NCI-H2171 treated with DMSO at 0.1 percent for 48 hours (cell line): ENCODE measurements around the gene SEC14L5.
A peak's percentile ranks its signal among the peaks of the same experiment; 100 is the strongest.

Experiments
- DNase-seq: peaks from one replicate; lab custom pipeline; 2025; lab: John Stamatoyannopoulos, UW

Gene SEC14L5

GRCh38 chr16:4931381-4931780 is 26.7 kb upstream of the SEC14L5 start:
- DNase-seq, result no peak

- DNase-seq, result no peak
Observed at GRCh38 chr16:4933433-4933832, 24.7 kb upstream of the SEC14L5 start.

DNA sequence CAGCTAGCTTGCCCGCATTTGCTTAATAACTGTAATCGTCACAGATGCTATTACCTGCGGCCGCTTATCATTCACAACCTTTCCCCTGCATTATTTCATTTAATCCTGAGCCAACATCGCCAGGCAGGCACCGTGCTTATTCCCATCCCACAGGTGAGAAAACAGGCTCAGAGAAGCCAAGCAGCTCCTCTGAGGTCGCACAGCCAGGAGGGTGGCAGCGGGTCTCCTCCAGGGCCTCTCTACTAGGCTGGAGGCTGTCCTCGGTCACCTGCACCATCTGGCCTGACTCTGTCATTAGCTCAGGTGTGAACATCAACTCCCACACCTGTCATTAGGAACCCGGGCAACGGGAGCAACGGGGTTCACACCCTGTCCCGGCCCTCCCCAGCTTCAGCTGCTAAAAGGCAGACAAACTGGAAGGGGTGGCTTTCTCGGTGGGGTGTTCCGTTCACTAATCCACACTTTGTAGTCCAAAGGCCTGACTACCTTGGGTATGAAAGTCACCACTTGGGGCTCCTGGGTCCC is 24.2 kb upstream of the SEC14L5 start:
- DNase-seq, result no peak

- no peak for DNase-seq
Observed at GRCh38 chr16:4934591-4934990, 23.5 kb upstream of the SEC14L5 start.

DNA sequence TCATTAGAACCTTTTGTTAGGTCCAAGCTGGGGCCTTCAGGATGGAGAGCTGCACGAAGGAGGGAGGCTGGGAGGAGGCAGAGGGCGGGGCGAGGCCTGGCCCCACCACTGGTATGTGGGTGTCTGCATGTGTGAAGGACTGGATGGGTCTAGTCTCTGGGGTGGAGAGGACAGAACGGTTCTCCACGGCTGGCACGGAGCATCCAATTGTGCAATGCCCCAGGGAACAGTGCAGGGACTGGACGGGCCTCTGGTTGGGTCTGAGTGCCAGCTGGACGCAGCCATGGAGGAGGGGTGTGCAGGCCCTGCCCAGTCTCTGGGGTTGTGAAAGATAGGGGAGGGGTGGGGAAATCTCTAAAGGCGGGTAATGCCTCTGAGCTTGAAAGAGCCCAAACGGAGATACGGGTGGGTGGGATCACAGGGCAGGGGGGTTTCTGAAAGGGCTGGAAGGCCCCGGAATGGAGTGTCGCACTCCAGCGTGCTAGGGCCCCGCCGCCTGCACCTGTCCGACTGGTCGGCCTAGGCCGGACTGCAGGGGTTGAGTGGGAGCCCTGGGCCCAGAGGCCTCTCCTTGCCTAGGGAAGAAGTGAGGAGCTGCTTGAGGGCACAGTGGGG is 22.8 kb upstream of the SEC14L5 start:
- DNase-seq, result no peak

DNA sequence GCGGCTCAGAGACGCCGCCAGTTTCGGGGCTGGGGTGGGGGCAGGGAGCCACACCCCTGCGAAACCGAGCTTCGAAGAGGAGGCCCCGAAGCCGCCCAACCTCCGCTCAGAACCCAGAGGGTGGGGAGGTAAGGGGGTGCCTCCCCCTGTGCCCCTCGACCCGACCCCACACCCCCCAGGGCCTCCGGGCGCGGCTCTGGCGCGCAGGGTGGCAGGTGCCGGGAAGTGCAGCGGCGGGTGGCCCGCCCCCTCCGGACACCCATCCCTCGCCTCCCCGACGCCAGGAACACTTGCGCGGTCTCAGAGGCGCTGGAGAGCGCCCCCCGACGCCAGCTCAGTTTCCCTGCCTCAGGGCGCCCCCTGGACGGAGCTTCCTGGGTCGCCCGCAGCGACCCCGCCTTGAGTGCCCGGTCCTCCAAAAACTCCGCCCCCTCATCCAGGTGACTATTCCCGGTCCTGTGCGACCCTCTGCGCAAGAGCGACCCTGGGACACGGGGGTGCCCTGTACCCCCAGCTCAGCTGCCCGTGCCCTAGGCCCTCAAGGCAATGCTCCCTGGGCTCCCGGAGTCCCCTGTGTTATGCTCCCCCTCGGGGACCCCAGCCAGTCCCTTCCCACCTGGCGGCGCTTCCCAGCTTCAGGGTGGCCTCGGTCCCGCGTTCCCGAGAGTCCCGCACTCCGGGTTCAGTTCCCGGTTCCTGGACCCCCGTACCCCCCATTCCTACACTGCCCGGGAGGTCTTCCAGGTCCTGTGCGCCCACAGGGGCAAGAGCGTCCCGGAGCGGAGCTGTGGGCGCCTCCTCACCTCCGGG is 21.7 kb upstream of the SEC14L5 start:
- DNase-seq, result peak; percentile 50

- no peak for DNase-seq
Observed at GRCh38 chr16:4936991-4937781, 20.9 kb upstream of the SEC14L5 start, which contains the start of gene PPL. PPL (minus strand) TSS chr16:4937148; CDS start chr16:4937045, 103 bp downstream.

- DNase-seq, result no peak
Observed at GRCh38 chr16:4937782-4938682, 20.1 kb upstream of the SEC14L5 start.

DNA sequence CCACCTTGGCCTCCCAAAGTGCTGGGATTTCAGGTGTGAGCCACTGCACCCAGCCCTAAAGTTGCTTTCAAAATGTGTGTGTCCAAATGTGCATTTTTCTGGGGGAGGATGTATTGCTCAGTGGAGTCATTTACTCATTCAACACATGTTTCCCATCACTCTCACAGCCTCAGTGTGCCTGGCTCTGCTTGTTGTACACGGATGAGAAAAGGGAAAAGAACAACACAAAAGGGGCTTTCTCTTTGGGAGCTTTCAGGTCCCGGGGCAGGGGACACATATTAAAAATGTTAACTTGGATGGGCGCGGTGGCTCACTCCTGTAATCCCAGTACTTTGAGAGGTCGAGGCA is 19.5 kb upstream of the SEC14L5 start:
- no peak for DNase-seq

DNA sequence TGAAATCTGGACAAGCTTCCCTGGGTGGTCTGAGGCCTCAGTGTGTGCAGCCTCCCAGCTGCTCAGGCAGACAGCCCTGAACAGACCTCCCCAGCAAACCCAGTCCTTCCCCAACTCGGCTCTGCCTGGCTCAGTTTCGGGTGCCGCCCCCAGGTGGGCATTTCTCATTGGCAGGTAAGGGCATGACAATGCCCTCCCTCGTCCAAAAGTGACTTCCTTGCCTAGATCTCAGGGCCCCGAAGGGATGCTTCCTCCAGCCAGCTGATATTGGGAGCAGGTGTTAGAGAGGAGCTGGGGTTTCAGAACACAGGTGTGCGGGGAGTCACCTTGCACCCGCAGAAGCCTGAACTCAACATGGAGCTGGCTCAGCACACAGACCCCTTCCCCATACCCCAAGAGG is 17.4 kb upstream of the SEC14L5 start:
- DNase-seq, result peak; percentile 81

GRCh38 chr16:4942481-4942880 is 15.6 kb upstream of the SEC14L5 start:
- DNase-seq, result no peak

- DNase-seq, result peak; percentile 85
Observed at GRCh38 chr16:4944333-4945281, 13.5 kb upstream of the SEC14L5 start.

- no peak for DNase-seq
Observed at GRCh38 chr16:4945560-4946502, 12.3 kb upstream of the SEC14L5 start.

GRCh38 chr16:4946917-4947316 is 11.2 kb upstream of the SEC14L5 start:
- DNase-seq, result no peak

GRCh38 chr16:4947722-4948503 is 10.2 kb upstream of the SEC14L5 start:
- DNase-seq, result peak; percentile 29

DNA sequence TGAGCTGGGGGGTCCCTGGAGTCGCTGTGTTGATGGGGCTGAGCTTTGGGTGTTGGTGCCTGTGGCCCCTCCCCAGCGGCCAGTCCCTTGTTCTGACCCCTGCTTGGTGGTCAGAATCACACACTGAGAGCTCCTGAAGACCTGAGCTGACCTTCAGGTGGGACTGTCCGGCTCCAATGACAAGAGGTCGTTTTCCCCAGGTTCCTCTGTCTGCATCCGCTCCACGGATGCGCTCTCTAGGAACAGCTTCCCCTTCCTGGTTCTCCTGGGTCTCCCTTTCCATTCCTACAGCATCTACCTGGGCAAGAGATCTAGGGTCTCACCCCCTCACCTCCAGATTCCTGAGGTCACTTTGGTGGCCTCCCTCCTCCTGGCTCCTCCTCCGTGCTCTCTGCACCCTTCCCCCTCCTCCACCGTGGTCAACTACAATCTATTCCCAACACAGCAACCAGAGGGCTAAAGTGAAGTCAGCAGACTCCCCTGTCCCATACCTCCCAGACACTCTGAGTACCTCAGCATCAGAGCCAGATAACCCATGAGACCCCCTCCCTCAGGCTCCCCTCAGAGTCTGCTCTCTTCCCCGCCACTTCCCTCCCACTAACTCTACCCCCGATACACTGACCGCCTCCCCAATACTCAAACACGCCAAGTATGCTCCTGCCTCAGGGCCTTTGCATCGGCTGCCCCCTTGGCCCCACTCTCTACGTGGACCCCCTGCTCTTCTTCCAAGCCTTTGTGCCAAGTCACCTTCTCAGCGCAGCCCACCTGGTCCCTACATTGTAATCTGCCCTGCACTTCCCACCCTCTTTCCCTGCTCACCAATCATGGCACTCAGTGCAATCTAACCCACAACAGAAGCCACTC is 9.0 kb upstream of the SEC14L5 start:
- DNase-seq, result no peak

DNA sequence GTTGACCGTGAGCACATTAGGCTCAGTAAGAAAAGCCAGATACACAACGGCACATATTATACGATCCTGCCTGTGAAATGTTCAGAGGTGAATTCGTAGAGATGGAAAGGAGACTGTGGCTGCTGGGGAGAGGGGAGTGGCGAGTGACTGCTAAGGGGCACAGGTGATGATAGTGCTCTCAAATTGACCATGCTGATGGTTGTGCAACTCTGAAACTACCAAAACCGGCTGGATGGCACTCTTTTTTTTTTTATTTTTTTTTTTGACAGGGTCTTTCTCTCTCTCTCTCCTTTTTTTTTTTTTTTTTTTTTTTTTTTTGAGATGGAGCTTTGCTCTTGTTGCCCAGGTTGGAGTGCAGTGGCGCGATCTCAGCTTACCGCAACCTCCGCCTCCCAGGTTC is 8.1 kb upstream of the SEC14L5 start:
- DNase-seq, result no peak
